Mesendoderm (in vitro differentiated cells): ENCODE data around the gene PKP4.

ENCODE experiments used
- DNase-seq: peaks from one replicate; pipeline ENCODE4 v3.0.0; 2013
- H2AK5ac ChIP-seq: 2 replicates; pipeline ENCODE4 v1.6.1; 2013; ENCODE audit warnings: low read length, inconsistent platforms
- H2BK120ac ChIP-seq: 2 replicates; pipeline ENCODE4 v1.6.1; 2013; ENCODE audit warnings: low read depth, mild to moderate bottlenecking, low read length, moderate library complexity, mixed read lengths
- H2BK15ac ChIP-seq: replicated peaks from 2 replicates; pipeline ENCODE4 v1.6.1; 2013; ENCODE audit warnings: low read depth, mild to moderate bottlenecking, moderate library complexity
- H2BK5ac ChIP-seq: 2 replicates; pipeline ENCODE4 v1.6.1; 2013; ENCODE audit warnings: low read length, inconsistent platforms
- H3K18ac ChIP-seq: 2 replicates; pipeline ENCODE4 v1.6.1; 2013; ENCODE audit warnings: mild to moderate bottlenecking, low read length, mixed read lengths
- H3K23ac ChIP-seq: one replicate; pipeline ENCODE4 v1.6.1; 2013; ENCODE audit warnings: low read length
- H3K27ac ChIP-seq: 2 replicates; pipeline ENCODE4 v1.5.1; 2013; ENCODE audit warnings: low read depth, mild to moderate bottlenecking, inconsistent platforms, low read length, moderate library complexity
- H3K27me3 ChIP-seq: 2 replicates; pipeline ENCODE4 v1.6.1; 2013; ENCODE audit warnings: low read length, control low read depth, mild to moderate bottlenecking, inconsistent platforms; ENCODE audit not compliant: insufficient read depth, poor library complexity
- H3K36me3 ChIP-seq: 2 replicates; pipeline ENCODE4 v1.6.1; 2013; ENCODE audit warnings: low read length, inconsistent platforms; ENCODE audit not compliant: control insufficient read depth, insufficient read depth
- H3K4ac ChIP-seq: one replicate; pipeline ENCODE4 v1.6.1; 2013; ENCODE audit warnings: low read depth, mild to moderate bottlenecking, low read length, moderate library complexity
- H3K4me1 ChIP-seq: 2 replicates; pipeline ENCODE4 v1.6.1; 2013; ENCODE audit warnings: low read depth, low read length, inconsistent platforms; ENCODE audit not compliant: control insufficient read depth
- H3K4me2 ChIP-seq: 2 replicates; pipeline ENCODE4 v1.6.1; 2013; ENCODE audit warnings: low read length
- H3K4me3 ChIP-seq: 2 replicates; pipeline ENCODE4 v1.5.1; 2013; ENCODE audit warnings: mild to moderate bottlenecking, low read length
- H3K56ac ChIP-seq: one replicate; pipeline ENCODE4 v1.6.1; 2013; ENCODE audit warnings: low read length
- H3K79me1 ChIP-seq: 2 replicates; pipeline ENCODE4 v1.6.1; 2013; ENCODE audit warnings: low read length, inconsistent platforms
- H3K79me2 ChIP-seq: 2 replicates; pipeline ENCODE4 v1.6.1; 2013; ENCODE audit warnings: mild to moderate bottlenecking, low read length; ENCODE audit not compliant: control insufficient read depth, insufficient read depth
- H3K9ac ChIP-seq: 2 replicates; pipeline ENCODE4 v1.6.1; 2013; ENCODE audit warnings: low read length, inconsistent platforms
- H4K5ac ChIP-seq: one replicate; pipeline ENCODE4 v1.6.1; 2013; ENCODE audit warnings: low read length
- H4K8ac ChIP-seq: one replicate; pipeline ENCODE4 v1.6.1; 2013; ENCODE audit warnings: low read depth, mild to moderate bottlenecking, control low read depth, low read length, moderate library complexity
- WGBS: extraction: QIAGEN DNeasy Blood & Tissue Kit; methylation state at CpG from one replicate; pipeline ENCODE4 v1.1.7; 2013; ENCODE audit warnings: low lambda C conversion rate, missing lambda C conversion rate; ENCODE audit not compliant: insufficient coverage; ENCODE audit errors: extremely low coverage; 5-methylcytosine and 5-hydroxymethylcytosine counted together

PKP4 gene

GRCh38 chr2:158624071-158624667, 167.4 kb downstream of the PKP4 start:
- no CpG with 5 or more reads among the region's 3 CpGs for WGBS

GRCh38 chr2:158624961-158625360, 168.2 kb downstream of the PKP4 start:
- Histone ChIP-seq H3K56ac (no peak overlapping the region), H3K4me3 (no peak overlapping the region), H2AK5ac (no peak overlapping the region), H3K27me3 (no peaks in the 10 kb centered on the region), H3K4me2 (no peak overlapping the region), H3K27ac (no peak overlapping the region), H3K23ac (no peak overlapping the region), H3K18ac (no peak overlapping the region), H3K79me1 (no peaks in the 10 kb centered on the region), H2BK120ac (no peak overlapping the region), H3K79me2 (no peaks in the 10 kb centered on the region), H3K4me1 (no peaks in the 10 kb centered on the region), H4K5ac (no peak overlapping the region), H2BK5ac (no peak overlapping the region), H4K8ac (no peak overlapping the region), H3K4ac (no peak overlapping the region), H3K9ac (no peak overlapping the region), H2BK15ac (no peak overlapping the region), H3K36me3 (peaks cover 4% of the 10 kb centered on the region)
- no peak for DNase-seq
- no CpG with 5 or more reads among the region's 19 CpGs for WGBS

More at GRCh38 chr2:158624071-158624667, 167.4 kb downstream of the PKP4 start:
- no peak overlapping the region for H3K4me2 ChIP-seq
- H3K4me1 ChIP-seq: peaks cover 4% of the 10 kb centered on the region
- H3K18ac ChIP-seq: no peak overlapping the region
- no peak overlapping the region for H4K8ac ChIP-seq
- no peaks in the 10 kb centered on the region for H3K27me3 ChIP-seq
- DNase-seq: no peak
- peaks cover 4% of the 10 kb centered on the region for H3K36me3 ChIP-seq
- no peak overlapping the region for H3K4me3 ChIP-seq
- H3K79me1 ChIP-seq: no peaks in the 10 kb centered on the region
- no peak overlapping the region for H4K5ac ChIP-seq
- H3K4ac ChIP-seq: no peak overlapping the region
- no peak overlapping the region for H3K9ac ChIP-seq
- H3K27ac ChIP-seq: no peak overlapping the region
- H3K23ac ChIP-seq: no peak overlapping the region
- H2BK15ac ChIP-seq: no peak overlapping the region
- no peak overlapping the region for H3K56ac ChIP-seq
- H3K79me2 ChIP-seq: no peaks in the 10 kb centered on the region
- no peak overlapping the region for H2BK5ac ChIP-seq
- H2AK5ac ChIP-seq: no peak overlapping the region
- no peak overlapping the region for H2BK120ac ChIP-seq

DNA sequence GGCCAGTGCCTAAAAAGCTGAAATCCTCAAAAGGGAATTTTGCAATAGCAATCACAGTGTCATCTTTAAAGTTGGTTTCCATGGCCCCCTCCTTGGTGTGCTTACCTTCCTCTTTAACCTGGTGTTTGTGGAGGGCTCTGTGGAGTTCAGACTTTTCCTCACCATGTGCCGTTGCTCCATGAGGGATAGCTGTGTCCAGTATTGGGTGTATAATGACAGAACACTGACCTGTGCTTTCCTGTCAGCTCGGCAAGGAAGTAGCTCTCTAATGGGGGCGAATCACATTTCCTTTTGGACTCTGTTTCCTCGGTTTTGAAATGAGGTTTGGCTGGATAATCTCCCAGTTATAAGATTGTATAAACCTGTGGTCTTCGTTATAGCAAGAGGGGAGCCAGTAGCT, 172.4 kb downstream of the PKP4 start:
- no CpG with 5 or more reads among the region's 5 CpGs for WGBS
- Histone ChIP-seq H2AK5ac (no peak overlapping the region), H3K79me1 (no peaks in the 10 kb centered on the region), H2BK120ac (no peak overlapping the region), H3K36me3 (peaks cover 4% of the 10 kb centered on the region), H3K27ac (no peak overlapping the region), H3K9ac (no peak overlapping the region), H3K4me3 (no peak overlapping the region), H3K18ac (no peak overlapping the region), H3K23ac (no peak overlapping the region), H3K4me1 (no peaks in the 10 kb centered on the region), H2BK15ac (no peak overlapping the region), H3K56ac (no peak overlapping the region), H3K27me3 (no peaks in the 10 kb centered on the region), H3K4ac (no peak overlapping the region), H3K4me2 (no peak overlapping the region), H3K79me2 (no peaks in the 10 kb centered on the region), H2BK5ac (no peak overlapping the region), H4K5ac (no peak overlapping the region), H4K8ac (no peak overlapping the region)
- no peak for DNase-seq

DNA sequence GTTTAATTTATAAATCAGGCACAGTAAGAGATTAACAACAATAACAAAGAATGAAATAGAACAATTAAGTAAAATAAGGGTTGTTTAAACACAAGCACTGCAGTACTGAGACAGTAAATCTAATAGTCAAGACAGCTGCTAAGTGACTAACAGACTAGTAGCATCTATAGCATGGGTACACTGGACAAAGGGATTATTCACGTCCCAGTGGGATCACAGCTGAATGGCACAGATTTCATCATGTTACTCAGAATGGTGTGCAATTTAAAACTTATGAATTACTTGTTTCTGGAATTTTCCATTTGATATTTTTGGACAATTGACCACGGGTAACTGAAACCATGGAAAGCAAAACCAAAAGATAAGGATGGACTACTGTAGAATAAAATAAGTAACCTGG, 176.5 kb downstream of the PKP4 start:
- H3K4me1 ChIP-seq: no peaks in the 10 kb centered on the region
- no peaks in the 10 kb centered on the region for H3K79me1 ChIP-seq
- WGBS: no CpG with 5 or more reads among the region's 2 CpGs
- no peak overlapping the region for H3K18ac ChIP-seq
- DNase-seq: no peak
- H2BK5ac ChIP-seq: no peak overlapping the region
- H2AK5ac ChIP-seq: no peak overlapping the region
- no peaks in the 10 kb centered on the region for H3K27me3 ChIP-seq
- no peak overlapping the region for H3K4ac ChIP-seq
- H3K27ac ChIP-seq: no peak overlapping the region
- H3K36me3 ChIP-seq: peaks cover 5% of the 10 kb centered on the region
- no peak overlapping the region for H4K5ac ChIP-seq
- H3K23ac ChIP-seq: no peak overlapping the region
- no peak overlapping the region for H2BK120ac ChIP-seq
- H3K4me2 ChIP-seq: no peak overlapping the region
- H4K8ac ChIP-seq: no peak overlapping the region
- no peak overlapping the region for H3K9ac ChIP-seq
- no peak overlapping the region for H3K56ac ChIP-seq
- H3K79me2 ChIP-seq: no peaks in the 10 kb centered on the region
- no peak overlapping the region for H3K4me3 ChIP-seq
- H2BK15ac ChIP-seq: no peak overlapping the region

DNA sequence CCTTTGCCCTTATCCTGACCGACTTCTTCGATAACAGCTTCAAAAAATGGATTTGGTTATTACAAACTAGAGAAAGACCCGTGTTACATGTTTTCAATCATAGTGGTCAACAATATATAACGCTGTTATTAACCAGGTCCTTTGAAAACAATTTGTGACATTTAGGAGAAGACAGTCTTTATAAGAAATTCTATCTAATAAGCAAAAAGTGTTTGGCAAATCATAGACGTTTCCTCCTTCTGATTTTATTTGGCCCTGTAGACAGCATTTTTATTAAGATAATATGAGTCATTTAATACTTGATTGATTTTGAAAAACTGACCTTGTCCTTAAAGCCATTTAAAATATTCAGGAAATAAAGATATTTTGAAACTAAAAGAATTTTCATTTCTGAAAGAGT, 177.9 kb downstream of the PKP4 start:
- Histone ChIP-seq H4K5ac (no peak overlapping the region), H3K27me3 (no peaks in the 10 kb centered on the region), H3K4me1 (no peaks in the 10 kb centered on the region), H2AK5ac (no peak overlapping the region), H3K4ac (no peak overlapping the region), H2BK5ac (no peak overlapping the region), H2BK15ac (no peak overlapping the region), H3K18ac (no peak overlapping the region), H3K56ac (no peak overlapping the region), H4K8ac (no peak overlapping the region), H3K27ac (no peak overlapping the region), H2BK120ac (no peak overlapping the region), H3K79me2 (no peaks in the 10 kb centered on the region), H3K23ac (no peak overlapping the region), H3K4me3 (no peak overlapping the region), H3K4me2 (no peak overlapping the region), H3K79me1 (no peaks in the 10 kb centered on the region), H3K36me3 (peaks cover 7% of the 10 kb centered on the region), H3K9ac (no peak overlapping the region)
- DNase-seq: no peak
- WGBS: no CpG with 5 or more reads among the region's 5 CpGs

- Histone ChIP-seq H2AK5ac (no peak overlapping the region), H2BK5ac (no peak overlapping the region), H3K79me1 (no peaks in the 10 kb centered on the region), H4K5ac (no peak overlapping the region), H3K4me3 (no peak overlapping the region), H3K27me3 (no peaks in the 10 kb centered on the region), H2BK15ac (no peak overlapping the region), H3K4me1 (no peaks in the 10 kb centered on the region), H4K8ac (no peak overlapping the region), H3K56ac (no peak overlapping the region), H3K9ac (no peak overlapping the region), H3K36me3 (peaks cover 8% of the 10 kb centered on the region), H3K23ac (no peak overlapping the region), H3K79me2 (no peaks in the 10 kb centered on the region), H3K4me2 (no peak overlapping the region), H3K27ac (no peak overlapping the region), H3K18ac (no peak overlapping the region), H3K4ac (no peak overlapping the region), H2BK120ac (no peak overlapping the region)
- WGBS: no CpG with 5 or more reads among the region's 3 CpGs
- DNase-seq: no peak
Observed at GRCh38 chr2:158635961-158636601, 179.3 kb downstream of the PKP4 start.
